ENCODE measurements around the gene GMPS. TPM values are rescaled to one million over a fixed set of nuclear protein-coding genes. Genes with fewer than 3 reads are reported as not detected.

GMPS gene
- total and polyA plus RNA-seq, 2 of the 8 experiments (the other 6 are each of a cell fraction or from before 2014, with no cell fraction given): 57.7 to 175 TPM

DNA sequence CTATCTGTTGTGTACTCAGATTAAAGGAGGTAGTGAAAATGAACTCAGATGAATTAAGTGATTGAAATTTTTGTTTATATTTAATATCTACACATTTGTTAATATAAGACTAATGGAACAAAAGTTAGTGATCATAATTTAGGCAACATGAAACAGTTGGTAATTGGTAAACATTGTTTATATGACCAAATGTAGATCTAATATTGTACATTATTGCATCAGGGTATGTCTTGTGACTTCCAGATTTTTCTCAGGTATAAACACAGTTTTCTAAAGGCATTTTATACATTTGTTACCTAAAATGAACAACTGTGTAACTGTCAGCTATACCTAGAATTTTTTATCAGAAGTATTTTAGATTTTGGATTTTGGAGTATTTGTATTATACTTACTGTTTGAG lies 14.8 kb downstream of the GMPS start:
- POLR2A ChIA-PET (ENCODE audit: partially characterized antibody): interaction anchor here (1.4 kb wide), 1 partner anchor 13 kb away, joined by 6 read pairs; no protein-coding TSS in a partner anchor
- Histone ChIP-seq H4K20me1 (replicated peaks in 1 of 2; ENCODE audit: control insufficient read depth in 1 of 2, insufficient read depth in 2 of 2, low read length in 2 of 2) (peaks cover 9 to 10% of the 10 kb centered on the region in 2 experiments), H3K36me3 (ENCODE audit: control insufficient read depth in 2 of 4, insufficient read depth in 4 of 4, low read length in 3 of 4) (no peaks in the 10 kb centered on the region)

More for the DNA sequence above, 14.8 kb downstream of the GMPS start:
- Histone ChIP-seq H3K9ac (replicated peaks in 1 of 4; ENCODE audit: extremely low read depth in 1 of 4, low read depth in 3 of 4, low read length in 3 of 4) (no peak overlapping the region), H3K23me2 (ENCODE audit: low read depth, low read length) (no peaks in the 10 kb centered on the region), H2AK5ac (ENCODE audit: low read depth, low read length) (no peak overlapping the region), H2BK15ac (ENCODE audit: low read length) (no peak overlapping the region), H3K23ac (ENCODE audit: insufficient read length) (no peak overlapping the region), H3K4ac (replicated peaks; ENCODE audit: insufficient read length, low read depth, low read length) (no peak overlapping the region), H4K8ac (ENCODE audit: extremely low read depth, insufficient read depth, low read length) (no peak overlapping the region), H3K79me2 (ENCODE audit: control insufficient read depth in 1 of 2, insufficient read depth in 2 of 2, low read length in 2 of 2) (peaks cover 6 to 99% of the 10 kb centered on the region in 2 experiments), H2BK120ac (replicated peaks; ENCODE audit: low read depth, low read length) (no peak overlapping the region), H4K5ac (ENCODE audit: insufficient read length, low read depth, low read length) (no peak overlapping the region), H3K27me3 (replicated peaks in 1 of 4; ENCODE audit: control insufficient read depth in 3 of 4, extremely low read depth in 1 of 4, insufficient read depth in 3 of 4, low read length in 3 of 4) (no peaks in the 10 kb centered on the region), H3K79me1 (ENCODE audit: low read depth, low read length) (0 out of 2 replicates have a peak, but pooled peaks cover 2% of the 10 kb centered on the region), H3K4me1 (replicated peaks in 1 of 4; ENCODE audit: control insufficient read depth in 3 of 4, insufficient read depth in 4 of 4, low read length in 3 of 4) (no peaks in the 10 kb centered on the region; a peak in 1 of 7 replicates), H2BK20ac (ENCODE audit: low read length) (no peak overlapping the region), H3K9me3 (ENCODE audit: insufficient read depth in 2 of 2, low read depth in 1 of 2, low read length in 1 of 2) (no peaks in the 10 kb centered on the region), H2BK12ac (ENCODE audit: low read depth, low read length) (no peak overlapping the region), H3K27ac (ENCODE audit: low read depth, low read length) (no peak overlapping the region), H2AFZ (ENCODE audit: low read length) (no peak overlapping the region), H3K18ac (ENCODE audit: extremely low read depth, low read length) (no peak overlapping the region), H3K4me2 (ENCODE audit: insufficient read depth in 1 of 2, low read depth in 2 of 2, low read length in 2 of 2) (no peak overlapping the region), H3K4me3 (ENCODE audit: extremely low read depth in 1 of 4, insufficient read depth in 2 of 4, low read depth in 3 of 4, low read length in 4 of 4) (no peak overlapping the region), H3K14ac (ENCODE audit: insufficient read length) (no peak overlapping the region), H2BK5ac (ENCODE audit: low read depth, low read length) (no peak overlapping the region), H3K56ac (replicated peaks; ENCODE audit: insufficient read length, low read depth, low read length) (no peak overlapping the region), H4K91ac (replicated peaks; ENCODE audit: insufficient read length, low read length) (no peak overlapping the region)
- CTCF ChIA-PET (ENCODE audit: partially characterized antibody): interaction anchor here (1.3 to 1.4 kb wide), 3 partner anchors 14 to 79 kb away, joined by 3 to 6 read pairs (median 5); partner anchors contain the start of gene C3orf33
- no peak for DNase-seq (ENCODE audit: low read depth in 1 of 2, low spot score in 2 of 2)
- TF ChIP-seq RNF2 (IDR thresholded peaks at IDR 0.05; ENCODE audit: borderline replicate concordance, low read depth, low read length, missing control alignments, poor library complexity, severe bottlenecking): no peak
- no peak for TF ChIP-seq TAF1 (IDR thresholded peaks at IDR 0.05; ENCODE audit: low read depth, low read length)
- TF ChIP-seq HDAC2 (IDR thresholded peaks at IDR 0.05; ENCODE audit: borderline replicate concordance in 1 of 2, low read depth in 2 of 2, low read length in 2 of 2): no peak
- no peak for TF ChIP-seq TCF12 (IDR thresholded peaks at IDR 0.05; ENCODE audit: low read depth, low read length)
- TF ChIP-seq TAF7 (optimal IDR thresholded peaks at IDR 0.05; ENCODE audit: borderline replicate concordance, low read depth, low read length): no peak
- no peak for TF ChIP-seq POLR2AphosphoS5 (IDR thresholded peaks at IDR 0.05; ENCODE audit: low read depth, low read length)
- no peak for TF ChIP-seq BCL11A (IDR thresholded peaks at IDR 0.05; ENCODE audit: low read depth in 2 of 2, low read length in 2 of 2)
- no peak for TF ChIP-seq CREB1 (IDR thresholded peaks at IDR 0.05)
- no peak for TF ChIP-seq TBP (IDR thresholded peaks at IDR 0.05; ENCODE audit: low read depth, low read length)
- TF ChIP-seq ATF3 (IDR thresholded peaks at IDR 0.05; ENCODE audit: insufficient read depth, low read depth, low read length): no peak
- no peak for TF ChIP-seq JUN (IDR thresholded peaks at IDR 0.05; ENCODE audit: low read depth, low read length)
- no peak for TF ChIP-seq MAX (IDR thresholded peaks at IDR 0.05)
- no peak for FAIRE-seq

Data from H1 (cell line).